Activated T-cell treated with anti-CD3 and anti-CD28 coated beads, Interleukin-2, amount 50 U/mL, for 4 hours (primary cell): Measurements from ENCODE around the gene RGS17. TPM values are rescaled to one million over a fixed set of nuclear protein-coding genes. Genes with fewer than 3 reads are reported as not detected.

Source experiments
- ATAC-seq, 2 donors: fragments of 200-7000 bp; cut with Tn5 transposase; one replicate each; pipeline ENCODE4 v1.10.0; 2021
- DNase-seq: peaks from one replicate; pipeline ENCODE4 v3.0.0-alpha.2; 2020
- H3K27me3 Mint-ChIP-seq: one replicate; pipeline ENCODE4 v1.8.0; 2021; ENCODE audit warnings: low read depth, mixed read lengths
- H3K36me3 Mint-ChIP-seq: one replicate; pipeline ENCODE4 v1.8.0; 2022; ENCODE audit warnings: mixed read lengths; ENCODE audit not compliant: insufficient read depth
- H3K4me1 Mint-ChIP-seq: one replicate; pipeline ENCODE4 v1.8.0; 2021; ENCODE audit warnings: low read depth, mixed read lengths
- H3K4me3 Mint-ChIP-seq: one replicate; pipeline ENCODE4 v1.8.0; 2021; ENCODE audit warnings: mild to moderate bottlenecking, moderate library complexity, mixed read lengths
- H3K9me3 Mint-ChIP-seq: one replicate; pipeline ENCODE4 v1.8.0; 2021; ENCODE audit warnings: mixed read lengths
- total RNA-seq, 3 donors: library from RNA; stranded (reverse); gene quantifications; one replicate each; pipeline ENCODE4 v1.2.1, GENCODE V29; 2021

RGS17 gene
- total RNA-seq, 3 donors from 2014 or later: not detected

DNA sequence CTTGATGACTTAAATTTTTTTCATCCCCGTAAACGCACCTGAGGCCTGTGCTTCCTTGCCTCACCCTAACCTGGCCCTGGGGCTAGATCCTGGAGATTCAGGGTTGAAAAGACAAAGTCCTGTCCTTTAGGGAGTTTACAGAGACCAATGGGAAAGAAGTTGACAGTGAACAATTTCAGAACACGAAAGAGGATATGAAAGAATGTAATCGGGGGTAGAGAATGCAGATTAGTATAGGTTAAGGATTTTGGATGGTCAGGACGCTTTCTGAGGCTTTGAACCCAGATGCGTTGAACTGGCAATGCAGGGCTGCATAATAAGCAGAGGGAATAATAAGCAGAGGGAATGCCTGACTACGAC, 146.6 kb downstream of the RGS17 start:
- Mint-ChIP-seq H3K4me3 (peak overlapping the region; percentile 99), H3K36me3 (peaks cover 10% of the 10 kb centered on the region), H3K27me3 (no peaks in the 10 kb centered on the region), H3K9me3 (no peaks in the 10 kb centered on the region), H3K4me1 (peaks cover 41% of the 10 kb centered on the region)
- ATAC-seq (no peak), DNase-seq (no peak)

DNA sequence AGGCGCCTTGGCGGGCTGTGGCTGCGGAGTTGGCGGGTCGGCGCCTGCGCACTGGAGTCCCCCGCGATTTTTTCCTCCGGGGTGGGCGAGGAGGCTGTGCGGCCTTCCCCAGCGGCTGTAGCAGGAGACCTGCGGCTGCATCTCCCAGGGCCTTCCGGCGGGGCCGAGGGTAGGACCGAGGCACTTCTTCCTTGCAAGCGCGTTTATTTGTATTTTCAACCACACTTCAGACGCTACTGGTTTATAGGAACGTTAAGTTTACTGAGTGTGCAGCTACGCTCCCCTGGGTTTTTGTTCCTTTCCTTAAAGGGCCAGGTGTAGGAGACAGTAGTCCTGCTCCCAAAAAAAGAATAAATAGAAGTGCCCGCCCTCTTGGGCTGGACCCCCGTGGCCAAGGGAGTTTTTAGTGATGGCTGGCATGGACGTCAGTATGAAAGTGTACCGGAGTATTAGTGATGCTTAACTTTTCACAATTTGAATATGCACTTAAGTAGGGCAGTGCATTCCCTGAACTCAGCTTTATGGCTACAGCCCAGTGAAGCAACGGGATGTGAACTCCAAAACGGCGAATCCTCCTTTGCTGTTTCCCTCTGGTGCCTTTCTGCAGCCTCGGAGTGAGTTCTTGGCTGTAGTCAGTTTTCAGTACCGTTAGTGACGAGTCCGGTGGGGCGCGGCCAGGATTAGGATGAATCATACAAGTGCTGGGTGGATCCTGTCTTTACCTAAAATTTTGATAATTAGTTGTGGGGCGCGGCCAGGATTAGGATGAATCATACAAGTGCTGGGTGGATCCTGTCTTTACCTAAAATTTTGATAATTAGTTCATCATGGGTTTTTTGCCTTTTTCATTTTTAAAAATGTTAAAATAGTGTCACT, 147.2 kb downstream of the RGS17 start:
- Mint-ChIP-seq H3K27me3 (no peaks in the 10 kb centered on the region), H3K4me3 (peak overlapping the region; percentile 99), H3K9me3 (no peaks in the 10 kb centered on the region), H3K4me1 (peaks cover 43% of the 10 kb centered on the region), H3K36me3 (peaks cover 10% of the 10 kb centered on the region)
- DNase-seq (peak; percentile 89), ATAC-seq (peak; percentile 28 to 39)

DNA sequence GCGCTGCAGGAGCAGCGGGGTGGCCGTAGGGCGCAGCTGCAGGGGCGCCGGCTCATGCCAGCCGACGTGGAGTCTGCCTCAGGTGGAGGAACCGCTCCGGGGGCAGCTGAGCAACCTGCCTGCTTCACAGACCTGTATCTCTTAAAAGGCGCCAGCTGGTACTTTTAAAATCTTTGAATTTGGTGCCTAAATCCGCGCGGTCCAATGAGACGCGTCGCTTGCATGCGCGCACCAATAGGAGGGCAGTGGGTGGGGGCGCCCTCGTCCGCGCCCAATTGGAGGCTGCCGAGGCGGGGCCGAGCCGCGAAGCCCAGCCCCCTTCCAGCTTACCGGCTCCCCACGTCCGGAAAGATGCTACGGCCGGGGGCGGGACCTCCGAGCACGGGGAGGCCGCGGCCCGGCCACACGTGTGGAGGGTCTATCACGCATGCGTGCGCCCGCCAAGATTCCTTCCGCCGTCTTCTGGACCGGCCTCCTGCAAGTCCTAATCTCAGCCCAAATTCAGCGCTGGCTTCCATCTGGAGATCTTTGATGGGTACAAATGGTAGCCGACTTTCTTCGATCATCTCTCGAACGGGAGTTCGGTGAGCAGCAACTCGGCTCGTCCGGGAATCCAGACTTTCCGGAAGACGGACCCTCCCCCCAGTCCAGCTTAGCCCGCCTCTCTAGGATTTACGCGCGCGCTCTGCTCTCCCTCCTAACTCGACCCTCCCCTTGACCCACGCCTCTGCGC, 148.0 kb downstream of the RGS17 start, which contains the start of gene FBXO5:
Gene FBXO5 (minus strand): TSS at position 138 of the 733 bp plus-strand sequence. CDS start 82 bp downstream, at position 56.
- DNase-seq: peak; percentile 95
- peak within 1 kb of the TSS; percentile 99 for H3K4me3 Mint-ChIP-seq
- H3K4me1 Mint-ChIP-seq: peaks cover 46% of the 10 kb centered on the region
- no peaks in the 10 kb centered on the region for H3K27me3 Mint-ChIP-seq
- peaks cover 13% of the 10 kb centered on the region for H3K36me3 Mint-ChIP-seq
- H3K9me3 Mint-ChIP-seq: no peaks in the 10 kb centered on the region
- ATAC-seq: peak; percentile 93 to 94

DNA sequence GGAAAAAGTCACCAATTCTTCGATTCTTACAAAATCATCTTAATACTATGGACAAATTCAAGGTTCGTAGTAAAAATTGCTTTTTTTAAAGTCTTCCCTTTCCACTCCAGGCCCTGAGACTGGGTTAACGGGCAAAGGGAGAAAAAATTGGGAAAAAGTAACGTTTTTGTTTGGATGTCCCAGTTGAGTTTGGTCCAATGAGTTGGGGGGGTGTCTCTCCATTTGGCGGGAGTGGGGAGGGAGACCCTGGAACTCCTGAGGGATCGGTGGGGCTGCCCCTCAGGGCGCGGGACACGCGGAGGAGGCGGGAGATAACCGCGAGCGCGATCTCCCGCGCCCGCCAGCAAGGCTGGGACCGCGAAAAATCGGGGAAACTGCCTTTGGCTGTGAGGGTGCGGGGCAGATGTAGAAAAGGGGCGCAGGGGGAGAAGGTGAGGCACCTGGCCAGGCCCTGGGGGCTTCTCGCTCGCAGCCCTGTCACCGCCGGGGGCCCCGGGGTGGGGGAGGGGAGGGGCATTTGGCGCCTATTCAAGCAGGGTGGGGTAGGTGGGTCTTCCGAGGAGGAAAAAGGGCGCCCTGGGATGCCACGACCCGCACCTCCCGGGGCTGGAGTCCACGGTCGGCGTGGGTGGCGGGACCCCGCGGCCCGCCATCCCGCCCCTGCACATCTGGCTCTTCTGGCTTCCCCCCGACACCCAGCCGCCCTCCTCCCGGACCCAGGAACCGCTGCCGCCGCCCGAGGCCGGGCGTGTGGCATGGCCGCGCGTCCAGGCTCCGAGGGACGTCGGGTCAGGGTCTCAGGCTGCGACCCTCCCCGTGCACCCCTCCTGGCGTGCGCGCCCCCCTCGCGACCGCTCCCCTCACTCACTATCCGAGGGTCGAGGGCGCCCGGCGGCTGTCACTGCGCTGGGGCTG, 148.8 kb downstream of the RGS17 start:
- H3K4me1 Mint-ChIP-seq: peaks cover 45% of the 10 kb centered on the region
- no peaks in the 10 kb centered on the region for H3K9me3 Mint-ChIP-seq
- DNase-seq (no peak), ATAC-seq (no peak)
- H3K27me3 Mint-ChIP-seq: no peaks in the 10 kb centered on the region
- peaks cover 12% of the 10 kb centered on the region for H3K36me3 Mint-ChIP-seq
- H3K4me3 Mint-ChIP-seq: peak overlapping the region; percentile 99

DNA sequence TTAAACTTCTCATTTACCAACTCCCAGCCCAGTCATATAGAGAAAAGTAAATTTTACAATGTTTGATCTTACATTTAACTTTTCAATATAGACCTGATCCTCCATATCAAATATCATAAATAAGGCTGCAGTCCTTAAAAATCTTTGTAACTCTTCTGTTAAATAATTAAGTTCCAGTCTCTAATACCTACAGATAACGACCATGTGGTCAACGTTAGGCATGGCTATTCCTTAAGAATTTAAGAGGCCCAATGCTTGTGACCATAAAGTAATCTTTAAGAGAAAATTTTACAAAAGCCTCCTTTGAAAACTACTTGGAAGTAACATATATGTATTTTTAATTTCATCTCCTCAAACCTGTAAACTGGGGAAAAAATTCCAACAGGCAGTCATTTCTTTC, 149.9 kb downstream of the RGS17 start:
- Mint-ChIP-seq H3K36me3 (peaks cover 14% of the 10 kb centered on the region), H3K4me1 (peaks cover 46% of the 10 kb centered on the region)

DNA sequence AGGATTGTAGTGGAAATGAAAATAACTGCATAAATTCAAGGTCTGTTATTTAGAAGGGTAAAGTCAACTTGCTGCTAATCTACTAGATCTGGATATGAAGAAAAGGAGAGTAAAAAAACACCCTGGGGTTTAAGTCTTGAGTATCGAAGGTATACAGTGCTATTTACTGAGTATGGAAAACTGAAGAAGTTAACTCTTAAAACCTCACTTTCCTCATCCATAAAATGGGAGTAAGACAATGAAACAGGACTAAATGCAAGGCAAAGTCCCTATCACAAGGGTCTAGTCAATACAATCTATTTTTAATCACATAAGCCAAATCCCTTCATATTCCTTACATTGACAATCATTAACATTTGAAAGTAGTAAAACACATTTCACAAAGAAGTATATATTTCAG, 150.4 kb downstream of the RGS17 start:
- ATAC-seq: no peak
- Mint-ChIP-seq H3K36me3 (peaks cover 14% of the 10 kb centered on the region), H3K4me3 (peak overlapping the region; percentile 51), H3K4me1 (peaks cover 46% of the 10 kb centered on the region), H3K27me3 (no peaks in the 10 kb centered on the region), H3K9me3 (no peaks in the 10 kb centered on the region)
- no peak for DNase-seq

More for the DNA sequence above, 149.9 kb downstream of the RGS17 start:
- DNase-seq (no peak), ATAC-seq (no peak)
- H3K27me3 Mint-ChIP-seq: no peaks in the 10 kb centered on the region
- H3K4me3 Mint-ChIP-seq: peak overlapping the region; percentile 51
- H3K9me3 Mint-ChIP-seq: no peaks in the 10 kb centered on the region

DNA sequence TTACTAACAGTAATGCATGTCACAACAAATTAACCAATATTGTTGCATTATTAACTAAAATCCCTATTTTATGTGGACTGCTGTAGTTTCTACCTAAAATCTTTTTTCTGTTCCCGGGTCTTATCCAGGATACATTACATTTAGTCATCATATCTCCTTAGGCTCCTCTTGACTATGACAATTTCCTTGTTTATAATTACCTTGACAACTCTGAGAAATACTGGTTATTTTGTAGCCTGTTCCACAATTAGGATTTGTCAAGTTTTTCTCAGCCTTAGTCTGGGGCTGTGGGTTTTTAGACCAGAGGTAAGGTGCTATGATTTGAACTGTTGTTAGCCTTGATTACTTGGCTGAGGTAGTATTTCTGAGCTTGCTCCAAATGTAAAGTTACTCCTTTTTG, 152.0 kb downstream of the RGS17 start:
- peaks cover 44% of the 10 kb centered on the region for H3K4me1 Mint-ChIP-seq
- no peak overlapping the region for H3K4me3 Mint-ChIP-seq
- no peaks in the 10 kb centered on the region for H3K27me3 Mint-ChIP-seq
- ATAC-seq: no peak
- H3K9me3 Mint-ChIP-seq: no peaks in the 10 kb centered on the region
- no peak for DNase-seq
- H3K36me3 Mint-ChIP-seq: peaks cover 26% of the 10 kb centered on the region

DNA sequence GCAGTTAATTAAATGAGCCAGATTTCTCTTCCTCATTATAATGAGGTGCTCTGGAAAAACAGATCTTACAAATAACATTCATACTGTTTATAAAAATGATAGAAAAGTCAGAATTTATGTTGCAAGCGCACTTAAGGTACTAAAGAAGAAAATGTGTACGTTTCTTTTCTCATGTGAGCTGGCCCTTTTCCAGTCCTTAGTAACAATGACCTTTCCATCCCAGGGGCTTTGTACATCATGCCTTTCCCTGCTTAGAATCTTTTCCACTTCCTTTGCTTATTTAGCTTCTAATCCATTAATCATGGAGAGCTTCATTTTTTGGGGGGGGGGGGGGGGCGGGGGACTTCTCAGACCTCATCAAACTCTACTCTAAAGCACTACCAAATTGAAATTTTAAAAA, 153.0 kb downstream of the RGS17 start:
- Mint-ChIP-seq H3K4me3 (no peak overlapping the region), H3K36me3 (peaks cover 34% of the 10 kb centered on the region), H3K4me1 (peaks cover 43% of the 10 kb centered on the region), H3K9me3 (no peaks in the 10 kb centered on the region), H3K27me3 (no peaks in the 10 kb centered on the region)
- no peak for DNase-seq
- no peak for ATAC-seq

DNA sequence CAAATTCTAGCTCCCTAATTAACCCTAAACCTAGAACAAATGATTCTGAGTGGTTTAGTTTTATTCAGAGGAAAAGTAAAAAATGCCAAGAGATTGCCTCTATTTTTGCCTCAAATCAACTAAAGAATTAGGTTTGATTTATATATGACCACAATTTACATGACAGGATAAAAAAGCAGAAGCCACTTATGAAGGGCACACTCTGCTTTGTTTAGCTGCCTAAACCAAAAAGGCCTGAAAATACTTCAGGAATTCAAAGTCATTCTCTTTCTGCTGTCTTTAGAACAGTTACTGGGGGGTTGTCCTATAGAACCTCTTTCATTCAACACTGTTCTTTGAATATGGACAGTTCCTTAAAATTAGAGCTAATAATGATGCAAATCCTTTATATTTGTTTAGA, 153.5 kb downstream of the RGS17 start:
- ATAC-seq (no peak), DNase-seq (no peak)
- no peak overlapping the region for H3K4me3 Mint-ChIP-seq
- no peaks in the 10 kb centered on the region for H3K9me3 Mint-ChIP-seq
- peaks cover 39% of the 10 kb centered on the region for H3K36me3 Mint-ChIP-seq
- H3K27me3 Mint-ChIP-seq: no peaks in the 10 kb centered on the region
- peaks cover 43% of the 10 kb centered on the region for H3K4me1 Mint-ChIP-seq

DNA sequence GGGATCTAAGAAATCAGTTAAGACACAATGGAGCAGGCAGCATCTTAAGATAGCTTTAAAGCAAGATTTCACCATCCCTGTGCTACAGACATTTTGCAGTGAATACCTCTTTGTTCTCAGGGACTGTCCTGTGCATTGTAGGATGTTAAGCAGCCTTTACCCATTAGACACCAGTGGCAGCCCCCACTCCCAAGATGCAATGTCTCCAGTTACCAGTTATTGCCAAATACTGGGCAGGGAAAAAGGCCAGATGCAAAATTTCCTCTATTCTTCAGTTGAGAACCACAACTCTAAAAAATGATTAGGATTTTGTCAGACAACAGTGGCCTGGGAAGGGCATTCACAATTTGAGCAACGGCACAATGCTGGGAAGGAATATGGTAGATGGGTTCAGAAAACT, 154.3 kb downstream of the RGS17 start:
- H3K4me1 Mint-ChIP-seq: peaks cover 40% of the 10 kb centered on the region

DNA sequence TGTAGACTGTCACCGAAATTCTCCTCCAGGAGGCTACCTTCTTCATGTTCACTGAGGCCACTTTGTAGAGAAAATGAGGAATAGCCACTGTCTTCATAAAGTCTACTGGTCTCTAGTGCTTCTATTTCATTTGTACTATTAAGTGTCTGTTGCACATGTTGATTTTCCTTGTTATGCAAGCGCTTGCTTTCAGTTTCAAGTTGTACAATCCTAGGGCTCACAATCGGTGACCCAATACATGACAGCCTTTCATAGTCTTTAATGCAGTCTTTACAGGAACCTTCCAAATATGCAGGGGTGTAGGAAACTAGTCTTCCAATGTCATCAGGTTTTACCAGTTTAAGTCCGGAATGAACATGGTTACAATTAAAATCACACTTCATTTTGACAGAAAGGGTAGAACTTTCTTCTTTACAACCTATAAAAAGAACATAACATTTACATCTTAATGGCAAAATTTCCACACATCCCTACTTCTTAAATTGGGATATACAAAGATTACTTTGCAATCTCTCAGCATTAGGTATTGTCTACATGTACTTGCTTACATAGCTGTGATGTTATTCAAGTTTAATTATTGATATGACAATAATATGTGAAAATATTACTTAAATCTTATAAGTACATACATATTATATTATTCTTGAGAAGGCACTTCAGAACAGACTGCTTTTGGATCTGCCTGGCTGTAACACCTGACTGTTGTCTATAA, 155.7 kb downstream of the RGS17 start:
- Mint-ChIP-seq H3K9me3 (no peaks in the 10 kb centered on the region), H3K27me3 (no peaks in the 10 kb centered on the region), H3K4me1 (peaks cover 30% of the 10 kb centered on the region), H3K4me3 (peak overlapping the region; percentile 28), H3K36me3 (peaks cover 45% of the 10 kb centered on the region)
- ATAC-seq (no peak), DNase-seq (no peak)

More for the DNA sequence above, 154.3 kb downstream of the RGS17 start:
- DNase-seq (no peak), ATAC-seq (no peak)
- Mint-ChIP-seq H3K9me3 (no peaks in the 10 kb centered on the region), H3K4me3 (no peak overlapping the region), H3K36me3 (peaks cover 42% of the 10 kb centered on the region), H3K27me3 (no peaks in the 10 kb centered on the region)

DNA sequence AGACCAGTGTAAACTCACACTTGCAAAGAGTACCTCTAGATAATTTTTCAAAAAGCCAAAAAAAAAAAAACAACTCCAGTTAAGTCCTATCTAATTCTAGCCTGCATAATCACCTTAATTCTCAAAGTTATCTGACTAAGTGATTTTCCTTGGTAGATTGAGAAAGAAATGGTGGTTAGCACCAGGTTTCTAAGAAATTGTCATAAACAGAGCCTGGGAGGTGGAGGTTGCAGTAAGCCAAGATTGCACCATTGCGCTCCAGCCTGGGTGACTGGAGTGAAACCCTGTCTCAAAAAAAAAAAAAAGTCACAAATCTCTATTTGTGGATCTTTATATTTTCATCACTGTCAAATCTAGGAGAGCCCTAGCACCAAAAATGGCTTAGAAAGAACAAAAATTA, 157.2 kb downstream of the RGS17 start:
- Mint-ChIP-seq H3K36me3 (peaks cover 56% of the 10 kb centered on the region), H3K4me1 (peaks cover 23% of the 10 kb centered on the region), H3K27me3 (no peaks in the 10 kb centered on the region), H3K9me3 (peaks cover 7% of the 10 kb centered on the region), H3K4me3 (no peak overlapping the region)
- DNase-seq (no peak), ATAC-seq (no peak)

- Mint-ChIP-seq H3K4me3 (no peak overlapping the region), H3K36me3 (peaks cover 46% of the 10 kb centered on the region), H3K4me1 (peaks cover 5% of the 10 kb centered on the region), H3K27me3 (no peaks in the 10 kb centered on the region), H3K9me3 (peaks cover 31% of the 10 kb centered on the region)
- ATAC-seq (no peak), DNase-seq (no peak)
Measured at GRCh38 chr6:152969688-152970418, 161.2 kb downstream of the RGS17 start.
